Measurements from ENCODE around the gene SF3B6.

SF3B6 gene

DNA sequence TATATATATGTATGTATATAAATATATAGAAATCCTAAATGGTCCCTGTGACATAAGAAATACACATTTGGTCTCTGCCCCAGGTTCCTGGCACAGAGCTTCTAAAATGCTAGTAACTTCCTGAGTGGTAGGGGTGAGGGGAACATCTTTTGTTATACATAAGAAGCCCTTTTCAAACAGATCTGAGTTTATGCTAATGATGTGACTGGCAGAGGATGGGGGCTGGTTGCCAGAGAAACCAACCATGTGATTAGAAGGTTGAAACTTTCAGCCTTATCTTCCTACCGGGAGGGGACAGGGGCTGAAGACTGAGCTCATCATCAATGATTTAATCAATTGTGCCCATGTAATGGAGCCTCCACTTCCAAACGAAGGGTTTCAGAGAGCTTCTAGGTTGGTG, 49.9 kb downstream of the SF3B6 start:
- DNase-seq (ENCODE audit: low spot score) = no peak
- in situ Hi-C loops (cut with MboI; ENCODE audit: low sequenced_read_pairs, unreplicated experiment) = no loop called here

GRCh38 chr2:24024996-24025663, 51.0 kb downstream of the SF3B6 start:
- in situ Hi-C loops (cut with MboI; ENCODE audit: low sequenced_read_pairs, unreplicated experiment) = no loop called here
- DNase-seq (ENCODE audit: low spot score) = no peak
- TF ChIP-seq CTCF (IDR thresholded peaks at IDR 0.05; ENCODE audit: borderline replicate concordance, control extremely low read depth, extremely low read depth, insufficient read depth, missing control alignments) = no peak

More for the DNA sequence above, 49.9 kb downstream of the SF3B6 start:
- TF ChIP-seq CTCF (IDR thresholded peaks at IDR 0.05; ENCODE audit: borderline replicate concordance, control extremely low read depth, extremely low read depth, insufficient read depth, missing control alignments) = no peak

DNA sequence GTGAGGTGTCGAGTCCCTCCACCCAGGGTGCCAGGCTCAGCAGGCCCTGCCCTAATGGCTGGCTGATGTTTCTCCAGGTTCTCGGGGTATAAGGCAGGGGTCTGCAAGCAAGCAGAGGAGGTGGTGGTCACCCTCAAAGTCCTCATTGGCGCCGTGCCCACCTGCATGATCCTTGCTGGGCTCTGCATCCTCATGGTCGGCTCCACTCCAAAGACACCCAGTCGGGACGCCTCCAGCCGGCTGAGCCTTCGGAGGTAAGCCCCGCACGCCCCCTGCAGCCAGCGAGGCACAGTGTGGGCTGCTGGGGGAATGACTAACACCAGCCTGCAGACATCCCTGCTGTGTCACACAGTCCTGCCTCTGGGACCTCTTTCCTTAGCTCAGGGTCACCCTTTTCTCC, 52.1 kb downstream of the SF3B6 start:
- no peak for TF ChIP-seq CTCF (IDR thresholded peaks at IDR 0.05; ENCODE audit: borderline replicate concordance, control extremely low read depth, extremely low read depth, insufficient read depth, missing control alignments)
- in situ Hi-C loops (cut with MboI; ENCODE audit: low sequenced_read_pairs, unreplicated experiment) = no loop called here
- no peak for DNase-seq (ENCODE audit: low spot score)

- no peak for DNase-seq (ENCODE audit: low spot score)
- no peak for TF ChIP-seq CTCF (IDR thresholded peaks at IDR 0.05; ENCODE audit: borderline replicate concordance, control extremely low read depth, extremely low read depth, insufficient read depth, missing control alignments)
- in situ Hi-C loops (cut with MboI; ENCODE audit: low sequenced_read_pairs, unreplicated experiment) = no loop called here
Observed at GRCh38 chr2:24022975-24023575, 53.1 kb downstream of the SF3B6 start.

GRCh38 chr2:24022324-24022974, 53.7 kb downstream of the SF3B6 start:
- in situ Hi-C loops (cut with MboI; ENCODE audit: low sequenced_read_pairs, unreplicated experiment) = no loop called here
- DNase-seq (ENCODE audit: low spot score) = no peak
- TF ChIP-seq CTCF (IDR thresholded peaks at IDR 0.05; ENCODE audit: borderline replicate concordance, control extremely low read depth, extremely low read depth, insufficient read depth, missing control alignments) = no peak

DNA sequence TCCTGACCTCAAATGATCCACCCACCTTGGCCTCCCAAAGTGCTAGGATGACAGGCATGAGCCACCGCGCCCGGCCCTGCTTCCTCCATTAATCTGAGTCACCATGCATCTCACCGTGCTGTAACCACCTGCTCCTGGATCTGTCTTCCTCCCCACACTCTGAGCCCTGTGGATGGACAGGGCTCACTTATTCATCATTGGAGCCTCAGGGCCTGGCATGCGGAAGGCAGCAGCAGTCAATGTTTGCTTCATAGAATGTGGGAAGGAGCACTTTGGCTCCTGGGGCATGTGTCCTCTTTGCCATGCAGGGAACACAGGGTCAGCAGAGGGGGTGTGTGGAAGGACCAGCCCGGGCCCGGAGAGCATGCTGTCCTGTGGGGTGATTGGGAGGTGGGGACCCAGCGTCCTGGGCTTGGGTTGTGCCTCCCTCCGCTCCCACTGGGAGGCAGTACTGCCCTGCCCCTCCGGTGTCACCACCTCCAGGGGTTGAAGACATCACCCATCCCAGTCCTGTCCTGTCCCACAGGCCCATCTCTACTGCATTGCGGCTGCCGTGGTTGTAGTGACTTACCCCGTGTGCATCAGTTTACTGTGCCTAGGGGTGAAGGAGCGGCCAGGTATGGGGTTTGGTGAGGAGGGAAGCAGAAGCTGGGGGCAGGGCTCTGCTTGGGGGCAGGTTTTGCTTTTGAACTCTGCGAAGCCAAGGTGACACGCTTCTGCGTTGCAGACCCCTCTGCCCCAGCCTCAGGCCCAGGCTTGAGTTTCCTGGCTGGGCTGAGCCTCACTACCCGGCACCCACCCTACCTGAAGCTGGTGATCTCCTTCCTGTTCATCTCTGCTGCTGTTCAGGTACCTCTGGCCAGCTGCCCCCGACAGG, 54.8 kb downstream of the SF3B6 start:
- no peak for DNase-seq (ENCODE audit: low spot score)
- TF ChIP-seq CTCF (IDR thresholded peaks at IDR 0.05; ENCODE audit: borderline replicate concordance, control extremely low read depth, extremely low read depth, insufficient read depth, missing control alignments) = peak; percentile 18
- in situ Hi-C loops (cut with MboI; ENCODE audit: low sequenced_read_pairs, unreplicated experiment) = no loop called here

All from GM13976 (cell line).